Stomach (tissue), 4 donors: Measurements from ENCODE around the gene NR2F2.

ENCODE experiments used
- EP300 ChIP-seq: sonication (generic); formaldehyde crosslinking; IDR thresholded peaks from one replicate; pipeline ENCODE4 v1.6.1; 2017; ENCODE audit warnings: antibody characterized with exemption
- POLR2A ChIP-seq, 4 donors: fragments of 450-650 bp; IDR thresholded peaks; one replicate each; pipeline ENCODE4 v1.6.1; 2016; ENCODE audit warnings: antibody characterized with exemption in 4 of 4, control low read depth in 2 of 4, mild to moderate bottlenecking in 1 of 4, moderate library complexity in 1 of 4
- TF ChIP-seq, protein P1 (sequence below), 7 experiments: fragments of 450-650 bp in 4 of 7; fragments of 200-600 bp in 3 of 7; sonication (generic) in 3 of 7; IDR thresholded peaks; one replicate each; pipeline ENCODE4 v1.5.1; 2016 to 2019; ENCODE audit warnings: antibody characterized with exemption in 7 of 7, control low read depth in 2 of 7, mild to moderate bottlenecking in 1 of 7

GRCh38 chr15:96358001-96358801 lies 27.7 kb downstream of the NR2F2 start:
- TF ChIP-seq, protein P1, sequence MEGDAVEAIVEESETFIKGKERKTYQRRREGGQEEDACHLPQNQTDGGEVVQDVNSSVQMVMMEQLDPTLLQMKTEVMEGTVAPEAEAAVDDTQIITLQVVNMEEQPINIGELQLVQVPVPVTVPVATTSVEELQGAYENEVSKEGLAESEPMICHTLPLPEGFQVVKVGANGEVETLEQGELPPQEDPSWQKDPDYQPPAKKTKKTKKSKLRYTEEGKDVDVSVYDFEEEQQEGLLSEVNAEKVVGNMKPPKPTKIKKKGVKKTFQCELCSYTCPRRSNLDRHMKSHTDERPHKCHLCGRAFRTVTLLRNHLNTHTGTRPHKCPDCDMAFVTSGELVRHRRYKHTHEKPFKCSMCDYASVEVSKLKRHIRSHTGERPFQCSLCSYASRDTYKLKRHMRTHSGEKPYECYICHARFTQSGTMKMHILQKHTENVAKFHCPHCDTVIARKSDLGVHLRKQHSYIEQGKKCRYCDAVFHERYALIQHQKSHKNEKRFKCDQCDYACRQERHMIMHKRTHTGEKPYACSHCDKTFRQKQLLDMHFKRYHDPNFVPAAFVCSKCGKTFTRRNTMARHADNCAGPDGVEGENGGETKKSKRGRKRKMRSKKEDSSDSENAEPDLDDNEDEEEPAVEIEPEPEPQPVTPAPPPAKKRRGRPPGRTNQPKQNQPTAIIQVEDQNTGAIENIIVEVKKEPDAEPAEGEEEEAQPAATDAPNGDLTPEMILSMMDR (IDR thresholded peaks at IDR 0.05), result no peak
- TF ChIP-seq POLR2A (IDR thresholded peaks at IDR 0.05) (no peak), EP300 (no peak)
